Liver (tissue), 9 donors: ENCODE results near the gene SLC4A7. TPM values are rescaled to one million over a fixed set of nuclear protein-coding genes. Genes with fewer than 3 reads are reported as not detected.

ENCODE experiments used
- DNase-seq: peaks from one replicate; pipeline ENCODE4 v3.0.0-alpha.2; 2017; ENCODE audit warnings: low spot score
- H3K27ac ChIP-seq, 2 donors: one replicate each; pipeline ENCODE4 v1.7.0; 2013; ENCODE audit warnings: inconsistent platforms in 2 of 2, low read length in 2 of 2, control low read depth in 1 of 2, low read depth in 1 of 2, mild to moderate bottlenecking in 1 of 2
- H3K27me3 ChIP-seq, 4 donors: one replicate each; pipeline versions ENCODE4 v1.6.1 to v1.7.0; 2013; ENCODE audit warnings: low read length in 3 of 4, inconsistent platforms in 1 of 4, mild to moderate bottlenecking in 1 of 4, moderate library complexity in 1 of 4; ENCODE audit not compliant: control insufficient read depth in 4 of 4, insufficient read depth in 4 of 4
- H3K36me3 ChIP-seq, 4 donors: one replicate each; pipeline versions ENCODE4 v1.6.1 to v1.7.0; 2013; ENCODE audit warnings: low read length in 3 of 4, mild to moderate bottlenecking in 3 of 4, low read depth in 1 of 4, moderate library complexity in 1 of 4; ENCODE audit not compliant: control insufficient read depth in 4 of 4, insufficient read depth in 3 of 4
- H3K4me1 ChIP-seq, 4 donors: one replicate each; pipeline versions ENCODE4 v1.6.1 to v1.7.0; 2013; ENCODE audit warnings: low read length in 3 of 4, mild to moderate bottlenecking in 3 of 4, moderate library complexity in 1 of 4; ENCODE audit not compliant: control insufficient read depth in 4 of 4, insufficient read depth in 4 of 4
- H3K4me3 ChIP-seq, 3 donors: one replicate each; pipeline versions ENCODE4 v1.6.1 to v1.7.0; 2013; ENCODE audit warnings: low read length in 3 of 3, control low read depth in 1 of 3, low read depth in 1 of 3, mild to moderate bottlenecking in 1 of 3
- H3K9ac ChIP-seq, 2 donors: one replicate each; pipeline ENCODE4 v1.7.0; 2013; ENCODE audit warnings: low read length in 2 of 2, mild to moderate bottlenecking in 2 of 2, moderate library complexity in 2 of 2, control low read depth in 1 of 2, low read depth in 1 of 2
- H3K9me3 ChIP-seq, 4 donors: one replicate each; pipeline versions ENCODE4 v1.6.1 to v1.7.0; 2013; ENCODE audit warnings: low read length in 3 of 4; ENCODE audit not compliant: control insufficient read depth in 4 of 4
- ATF3 ChIP-seq: IDR thresholded peaks from 2 replicates; pipeline ENCODE4 v1.6.1; 2016; ENCODE audit warnings: antibody characterized with exemption
- CTCF ChIP-seq: fragments of 150-350 bp; IDR thresholded peaks from 2 replicates; pipeline ENCODE4 v1.5.1; 2017; ENCODE audit warnings: improper control_type of control experiment, low read depth, low read length; ENCODE audit not compliant: missing input control
- EGR1 ChIP-seq, 2 donors: IDR thresholded peaks; 2 replicates each; pipeline ENCODE4 v1.6.1; 2016 to 2018; ENCODE audit warnings: antibody characterized with exemption in 2 of 2, low read depth in 2 of 2
- FOXA1 ChIP-seq: IDR thresholded peaks from 2 replicates; pipeline ENCODE4 v1.6.1; 2016; ENCODE audit warnings: antibody characterized with exemption
- FOXA2 ChIP-seq: IDR thresholded peaks from 2 replicates; pipeline ENCODE4 v1.6.1; 2016; ENCODE audit warnings: antibody characterized with exemption
- GABPA ChIP-seq, 2 donors: IDR thresholded peaks in 1 of 2; conservative IDR thresholded peaks in 1 of 2; 2 replicates each; pipeline ENCODE4 v1.6.1; 2016; ENCODE audit warnings: antibody characterized with exemption in 2 of 2, mild to moderate bottlenecking in 1 of 2, moderate library complexity in 1 of 2
- HNF4A ChIP-seq, 2 donors: conservative IDR thresholded peaks; 2 replicates each; pipeline ENCODE4 v1.6.1; 2016; ENCODE audit warnings: antibody characterized with exemption in 2 of 2, mild to moderate bottlenecking in 2 of 2
- HNF4G ChIP-seq: IDR thresholded peaks from 2 replicates; pipeline ENCODE4 v1.6.1; 2016; ENCODE audit warnings: antibody characterized with exemption
- JUND ChIP-seq, 2 donors: IDR thresholded peaks; 2 replicates each; pipeline ENCODE4 v1.6.1; 2016; ENCODE audit warnings: antibody characterized with exemption in 2 of 2
- MAX ChIP-seq: IDR thresholded peaks from 2 replicates; pipeline ENCODE4 v1.6.1; 2016; ENCODE audit warnings: antibody characterized with exemption
- NR2F2 ChIP-seq: IDR thresholded peaks from 2 replicates; pipeline ENCODE4 v1.6.1; 2016; ENCODE audit warnings: antibody characterized with exemption
- RAD21 ChIP-seq, 2 donors: IDR thresholded peaks; 2 replicates each; pipeline ENCODE4 v1.6.1; 2016; ENCODE audit warnings: antibody characterized with exemption in 2 of 2, mild to moderate bottlenecking in 2 of 2
- REST ChIP-seq: IDR thresholded peaks from 2 replicates; pipeline ENCODE4 v1.6.1; 2016; ENCODE audit warnings: antibody characterized with exemption, mild to moderate bottlenecking
- RXRA ChIP-seq, 2 donors: IDR thresholded peaks; 2 replicates each; pipeline ENCODE4 v1.6.1; 2017 to 2018; ENCODE audit warnings: antibody characterized with exemption in 2 of 2, mild to moderate bottlenecking in 1 of 2
- SP1 ChIP-seq: IDR thresholded peaks from 2 replicates; pipeline ENCODE4 v1.6.1; 2018; ENCODE audit warnings: antibody characterized with exemption, mild to moderate bottlenecking
- TAF1 ChIP-seq: conservative IDR thresholded peaks from 2 replicates; pipeline ENCODE4 v1.6.1; 2016; ENCODE audit warnings: antibody characterized with exemption, mild to moderate bottlenecking
- YY1 ChIP-seq: IDR thresholded peaks from 2 replicates; pipeline ENCODE4 v1.6.1; 2016; ENCODE audit warnings: antibody characterized with exemption, mild to moderate bottlenecking
- ZBTB33 ChIP-seq: IDR thresholded peaks from 2 replicates; pipeline ENCODE4 v1.6.1; 2016; ENCODE audit warnings: antibody characterized with exemption
- WGBS: extraction: QIAGEN DNeasy Blood & Tissue Kit; methylation state at CpG from one replicate; pipeline ENCODE4 v1.1.7; 2013; 5-methylcytosine and 5-hydroxymethylcytosine counted together
- polyA plus RNA-seq, 2 donors: library from polyadenylated mRNA; stranded (reverse) in 1 of 2; unstranded in 1 of 2; fragments of 200-250 nt in 1 of 2; fragments of >200 nt in 1 of 2; fragmentation: Nextera tagmentation in 1 of 2; extraction: Ambion mirVana in 1 of 2; gene quantifications; one replicate each; pipeline versions ENCODE4 v1.2.1 to v1.2.3, GENCODE V29; 2013 to 2015
- total RNA-seq, 2 donors: library from RNA; depleted of rRNA; stranded (reverse); fragments of >200 nt; gene quantifications; one replicate each; pipeline ENCODE4 v1.2.3, GENCODE V29; 2014
- donor health status: healthy.
- donor health status: healthy.
- donor health status: healthy.
- donor health status: healthy.
- donor health status: healthy.

Gene SLC4A7
- total and polyA plus RNA-seq, 4 donors, result 0.76 to 9.8 (median 4.1) TPM

- no peak for DNase-seq
- H3K36me3 ChIP-seq, result no peaks in the 10 kb centered on the region
Measured at GRCh38 chr3:27380433-27381357, 103.5 kb downstream of the SLC4A7 start.

GRCh38 chr3:27378331-27378730 is 105.9 kb downstream of the SLC4A7 start:
- no peak overlapping the region for H3K9ac ChIP-seq
- DNase-seq, result no peak
- no peaks in the 10 kb centered on the region for H3K27me3 ChIP-seq
- H3K36me3 ChIP-seq, result no peaks in the 10 kb centered on the region
- TF ChIP-seq EGR1 (IDR thresholded peaks at IDR 0.05; ENCODE audit: low read depth in 2 of 2) (no peak), HNF4A (conservative IDR thresholded peaks at IDR 0.05) (no peak)
- peaks cover 0 to 11% (median 4%) of the 10 kb centered on the region in 4 donors for H3K4me1 ChIP-seq
- no peak overlapping the region for H3K27ac ChIP-seq
- H3K9me3 ChIP-seq, result no peaks in the 10 kb centered on the region
- H3K4me3 ChIP-seq, result no peak overlapping the region

More at GRCh38 chr3:27380433-27381357, 103.5 kb downstream of the SLC4A7 start:
- TF ChIP-seq RXRA (IDR thresholded peaks at IDR 0.05), result no peak
- TF ChIP-seq MAX, result no peak
- TF ChIP-seq FOXA2, result no peak
- TF ChIP-seq HNF4G, result no peak
- no peak for TF ChIP-seq RAD21 (IDR thresholded peaks at IDR 0.05)
- Histone ChIP-seq H3K9me3 (no peaks in the 10 kb centered on the region), H3K27me3 (no peaks in the 10 kb centered on the region), H3K4me3 (no peak overlapping the region), H3K27ac (no peak overlapping the region), H3K9ac (no peak overlapping the region), H3K4me1 (peaks cover 0 to 11% (median 4%) of the 10 kb centered on the region in 4 donors)
- 56% methylated on average over 3 of the region's 3 CpGs for WGBS

GRCh38 chr3:27376109-27376772 is 107.9 kb downstream of the SLC4A7 start:
- DNase-seq, result no peak
- Histone ChIP-seq H3K27ac (no peak overlapping the region), H3K27me3 (no peaks in the 10 kb centered on the region), H3K9me3 (no peaks in the 10 kb centered on the region), H3K4me3 (peak overlapping the region in 1 of 3 donors; percentile 11), H3K36me3 (no peaks in the 10 kb centered on the region), H3K9ac (peak overlapping the region in 1 of 2 donors; percentile 19), H3K4me1 (peaks cover 0 to 11% (median 4%) of the 10 kb centered on the region in 4 donors)
- 38% methylated on average over 6 of the region's 6 CpGs for WGBS
- no peak for TF ChIP-seq JUND (IDR thresholded peaks at IDR 0.05)
- TF ChIP-seq HNF4A (conservative IDR thresholded peaks at IDR 0.05), result peak; percentile 58 to 65
- TF ChIP-seq ATF3, result no peak
- no peak for TF ChIP-seq CTCF
- no peak for TF ChIP-seq FOXA1
- TF ChIP-seq EGR1 (IDR thresholded peaks at IDR 0.05; ENCODE audit: low read depth in 2 of 2), result no peak
- TF ChIP-seq TAF1, result no peak
- TF ChIP-seq YY1, result no peak
- no peak for TF ChIP-seq MAX
- no peak for TF ChIP-seq HNF4G
- TF ChIP-seq ZBTB33, result no peak
- TF ChIP-seq SP1, result peak; percentile 6
- no peak for TF ChIP-seq NR2F2
- TF ChIP-seq GABPA (IDR thresholded peaks at IDR 0.05 in 1 of 2, conservative IDR thresholded peaks at IDR 0.05 in 1 of 2), result no peak
- TF ChIP-seq REST, result no peak
- TF ChIP-seq RXRA (IDR thresholded peaks at IDR 0.05), result peak in 1 of 2 donors; percentile 8
- TF ChIP-seq RAD21 (IDR thresholded peaks at IDR 0.05), result no peak
